ENCODE data around the gene ALCAM.

- TF ChIP-seq EP300 (IDR thresholded peaks at IDR 0.05) = no peak
- TF ChIP-seq CTCF (IDR thresholded peaks at IDR 0.05) = no peak
These were observed 187.1 kb downstream of the ALCAM start for GRCh38 chr3:105553851-105554250.
